Thyroid gland (tissue), 4 donors: ENCODE data around the gene BDNF. TPM values are rescaled to one million over a fixed set of nuclear protein-coding genes. Genes with fewer than 3 reads are reported as not detected.
A peak's percentile ranks its signal among the peaks of the same experiment; 100 is the strongest.

Experiments
- DNase-seq, 2 donors: peaks; one replicate each; pipeline ENCODE4 v3.0.0-alpha.2; 2019
- H3K27ac ChIP-seq, 3 donors: fragments of 200-600 bp; sonication (generic); 1 replicate in 2 of 3; 2 replicates in 1 of 3; pipeline ENCODE4 v1.5.1; 2016 to 2019; ENCODE audit warnings: mild to moderate bottlenecking in 1 of 3, moderate library complexity in 1 of 3
- H3K27me3 ChIP-seq: fragments of 200-600 bp; sonication (generic); one replicate; pipeline ENCODE4 v1.5.1; 2019
- H3K36me3 ChIP-seq, 2 donors: fragments of 200-600 bp; sonication (generic); one replicate each; pipeline ENCODE4 v1.5.1; 2016 to 2019
- H3K4me1 ChIP-seq, 2 donors: fragments of 200-600 bp; sonication (generic); one replicate each; pipeline ENCODE4 v1.5.1; 2017 to 2019
- H3K4me3 ChIP-seq, 3 donors: fragments of 200-600 bp; sonication (generic); replicated peaks in 1 of 3; 1 replicate in 2 of 3; 2 replicates in 1 of 3; pipeline ENCODE4 v1.5.1; 2016; ENCODE audit warnings: mild to moderate bottlenecking in 1 of 3
- H3K9me3 ChIP-seq: fragments of 200-600 bp; sonication (generic); one replicate; pipeline ENCODE4 v1.5.1; 2017
- POLR2A ChIP-seq, 2 donors: fragments of 450-650 bp; IDR thresholded peaks; one replicate each; pipeline ENCODE4 v1.6.1; 2017; ENCODE audit warnings: antibody characterized with exemption in 2 of 2, mild to moderate bottlenecking in 2 of 2, moderate library complexity in 1 of 2
- WGBS, 2 donors: methylation state at CpG; one replicate each; pipeline ENCODE4 v1.1.5; 2017; 5-methylcytosine and 5-hydroxymethylcytosine counted together
- intact Hi-C: fragments of 100-400 bp; cut with DNase I; formaldehyde crosslinking; loops from one replicate; pipeline ENCODE4 v1.15.1; 2023
- total RNA-seq, 4 donors: library from RNA; depleted of rRNA; stranded (reverse); fragments of >200 nt; gene quantifications; one replicate each; pipeline ENCODE4 v1.2.3, GENCODE V29; 2016
- TF ChIP-seq, protein P1 (sequence below), 6 experiments: fragments of 200-600 bp in 3 of 6; fragments of 450-650 bp in 3 of 6; sonication (generic) in 3 of 6; IDR thresholded peaks; one replicate each; pipeline ENCODE4 v1.5.1; 2016 to 2019; ENCODE audit warnings: antibody characterized with exemption in 6 of 6, mild to moderate bottlenecking in 2 of 6, inconsistent platforms in 1 of 6, moderate library complexity in 1 of 6

Gene BDNF
- total RNA-seq, 4 donors from 2014 or later: 0.54 to 4.7 (median 1.1) TPM

- Histone ChIP-seq H3K4me3 (no peak overlapping the region), H3K36me3 (no peaks in the 10 kb centered on the region), H3K9me3 (no peaks in the 10 kb centered on the region), H3K27me3 (no peaks in the 10 kb centered on the region), H3K27ac (no peak overlapping the region), H3K4me1 (peaks cover 0 to 9% of the 10 kb centered on the region in 2 donors)
- intact Hi-C loops: loop anchor here (10.0 kb wide), 1 partner anchor 409 kb away; the partner anchor contains the start of genes KIF18A and METTL15
- no peak for TF ChIP-seq POLR2A (IDR thresholded peaks at IDR 0.05)
- TF ChIP-seq, protein P1, sequence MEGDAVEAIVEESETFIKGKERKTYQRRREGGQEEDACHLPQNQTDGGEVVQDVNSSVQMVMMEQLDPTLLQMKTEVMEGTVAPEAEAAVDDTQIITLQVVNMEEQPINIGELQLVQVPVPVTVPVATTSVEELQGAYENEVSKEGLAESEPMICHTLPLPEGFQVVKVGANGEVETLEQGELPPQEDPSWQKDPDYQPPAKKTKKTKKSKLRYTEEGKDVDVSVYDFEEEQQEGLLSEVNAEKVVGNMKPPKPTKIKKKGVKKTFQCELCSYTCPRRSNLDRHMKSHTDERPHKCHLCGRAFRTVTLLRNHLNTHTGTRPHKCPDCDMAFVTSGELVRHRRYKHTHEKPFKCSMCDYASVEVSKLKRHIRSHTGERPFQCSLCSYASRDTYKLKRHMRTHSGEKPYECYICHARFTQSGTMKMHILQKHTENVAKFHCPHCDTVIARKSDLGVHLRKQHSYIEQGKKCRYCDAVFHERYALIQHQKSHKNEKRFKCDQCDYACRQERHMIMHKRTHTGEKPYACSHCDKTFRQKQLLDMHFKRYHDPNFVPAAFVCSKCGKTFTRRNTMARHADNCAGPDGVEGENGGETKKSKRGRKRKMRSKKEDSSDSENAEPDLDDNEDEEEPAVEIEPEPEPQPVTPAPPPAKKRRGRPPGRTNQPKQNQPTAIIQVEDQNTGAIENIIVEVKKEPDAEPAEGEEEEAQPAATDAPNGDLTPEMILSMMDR (IDR thresholded peaks at IDR 0.05): no peak
- WGBS, 2 donors: 49 to 53% methylated on average over 3 of the region's 3 CpGs
- no peak for DNase-seq
Observed at GRCh38 chr11:27696115-27696514, 4.1 kb downstream of the BDNF start.

GRCh38 chr11:27694992-27695391 lies 5.3 kb downstream of the BDNF start:
- WGBS, 2 donors: 18 to 24% methylated on average over 3 of the region's 3 CpGs
- intact Hi-C loops: loop anchor here (10.0 kb wide), 1 partner anchor 410 kb away; the partner anchor contains the start of genes KIF18A and METTL15

GRCh38 chr11:27693398-27693797 lies 6.9 kb downstream of the BDNF start:
- no peak for DNase-seq
- Histone ChIP-seq H3K9me3 (no peaks in the 10 kb centered on the region), H3K27ac (no peak overlapping the region), H3K36me3 (no peaks in the 10 kb centered on the region), H3K27me3 (no peaks in the 10 kb centered on the region), H3K4me1 (no peaks in the 10 kb centered on the region), H3K4me3 (no peak overlapping the region)
- 66 to 82% methylated on average over 5 of the region's 5 CpGs for WGBS, 2 donors
- intact Hi-C loops: loop anchor here (10.0 kb wide), 1 partner anchor 411 kb away; the partner anchor contains the start of genes KIF18A and METTL15
- TF ChIP-seq, protein P1 (IDR thresholded peaks at IDR 0.05): no peak
- no peak for TF ChIP-seq POLR2A (IDR thresholded peaks at IDR 0.05)

More at GRCh38 chr11:27694992-27695391, 5.3 kb downstream of the BDNF start:
- TF ChIP-seq, protein P1 (IDR thresholded peaks at IDR 0.05): peak in 3 of 6 experiments; percentile 37 to 44 (median 39)
- TF ChIP-seq POLR2A (IDR thresholded peaks at IDR 0.05): no peak
- no peaks in the 10 kb centered on the region for H3K9me3 ChIP-seq
- peaks cover 0 to 8% of the 10 kb centered on the region in 2 donors for H3K4me1 ChIP-seq
- no peaks in the 10 kb centered on the region for H3K36me3 ChIP-seq
- DNase-seq: no peak
- no peaks in the 10 kb centered on the region for H3K27me3 ChIP-seq
- no peak overlapping the region for H3K27ac ChIP-seq
- no peak overlapping the region for H3K4me3 ChIP-seq

- Histone ChIP-seq H3K4me1 (no peaks in the 10 kb centered on the region), H3K9me3 (no peaks in the 10 kb centered on the region), H3K27ac (no peak overlapping the region), H3K36me3 (no peaks in the 10 kb centered on the region), H3K4me3 (no peak overlapping the region), H3K27me3 (no peaks in the 10 kb centered on the region)
- intact Hi-C loops: loop anchor here (10.0 kb wide), 1 partner anchor 412 kb away; the partner anchor contains the start of genes KIF18A and METTL15
- DNase-seq: no peak
- 96 to 98% methylated on average over 2 of the region's 2 CpGs for WGBS, 2 donors
- TF ChIP-seq, protein P1 (IDR thresholded peaks at IDR 0.05): no peak
- no peak for TF ChIP-seq POLR2A (IDR thresholded peaks at IDR 0.05)
Observed at GRCh38 chr11:27692781-27693180, 7.5 kb downstream of the BDNF start.

DNA sequence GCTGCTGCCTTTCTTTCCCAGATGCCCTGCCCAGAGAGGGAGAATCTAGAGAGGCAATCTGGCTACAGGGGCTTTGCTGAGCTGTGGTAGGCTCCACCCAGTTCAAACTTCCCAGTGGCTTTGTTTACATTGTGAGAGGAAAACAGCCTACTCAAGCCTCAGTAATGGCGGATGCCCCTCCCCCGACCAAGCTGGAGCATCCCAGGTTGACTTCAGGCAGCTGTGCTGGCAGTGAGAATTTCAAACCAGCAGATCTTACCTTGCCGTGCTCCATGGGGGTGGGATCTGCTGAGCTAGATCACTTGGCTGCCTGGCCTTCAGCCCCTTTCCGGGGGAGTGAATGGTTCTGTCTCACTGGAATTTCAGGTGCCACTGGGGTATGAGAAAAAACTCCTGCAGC lies 12.2 kb downstream of the BDNF start:
- intact Hi-C loops: no loop called here
- DNase-seq: no peak

More for the DNA sequence above, 12.2 kb downstream of the BDNF start:
- no peaks in the 10 kb centered on the region for H3K27me3 ChIP-seq
- no peaks in the 10 kb centered on the region for H3K4me1 ChIP-seq
- TF ChIP-seq POLR2A (IDR thresholded peaks at IDR 0.05): no peak
- TF ChIP-seq, protein P1 (IDR thresholded peaks at IDR 0.05): no peak
- H3K36me3 ChIP-seq: no peaks in the 10 kb centered on the region
- no peak overlapping the region for H3K4me3 ChIP-seq
- no peaks in the 10 kb centered on the region for H3K9me3 ChIP-seq
- no peak overlapping the region for H3K27ac ChIP-seq
- WGBS, 2 donors: 50 to 56% methylated on average over 2 of the region's 4 CpGs
